A549 (cell line): ENCODE measurements around the gene ATRAID. TPM values are rescaled to one million over a fixed set of nuclear protein-coding genes. Genes with fewer than 3 reads are reported as not detected.

Experiments used
- ATAC-seq, 2 experiments: fragments of 200-7000 bp in 1 of 2; fragments of >200 bp in 1 of 2; cut with Nextera tagmentation in 1 of 2; cut with Tn5 transposase in 1 of 2; 3 replicates each; pipeline versions ENCODE4 v1.8.0 to v1.9.1; 2018 to 2020; ENCODE audit warnings: mild to moderate bottlenecking in 1 of 2, moderate library complexity in 1 of 2
- CTCF ChIA-PET: fragments of 300-600 bp; sonication (Branson Sonifier 250); formaldehyde crosslinking; extraction: SDS; loops from one replicate; lab custom pipeline; 2021; ENCODE audit warnings: antibody characterized with exemption, inconsistent platforms; lab: Yijun Ruan, JAX
- POLR2A ChIA-PET: fragments of 350-600 bp; formaldehyde crosslinking; extraction: SDS; loops from one replicate; lab custom pipeline; 2021; ENCODE audit warnings: antibody characterized with exemption, inconsistent platforms; lab: Yijun Ruan, JAX
- DNase-seq, 2 experiments: peaks; one replicate each; pipeline versions ENCODE4 v3.0.0 to v3.0.0-alpha.2; 2011 to 2016; ENCODE audit warnings: low read depth in 1 of 2, low spot score in 1 of 2
- FAIRE-seq: peaks from 2 replicates; lab custom pipeline; 2011; peaks lifted over from hg19 to GRCh38; lab: Jason Lieb, UNC
- H3K27ac ChIP-seq, 2 experiments: fragments of >200 bp; sonication (Bioruptor Twin); formaldehyde crosslinking; 3 replicates each; pipeline ENCODE4 v1.5.1; 2016 to 2017
- H3K4me1 ChIP-seq: fragments of >200 bp; sonication (Bioruptor Twin); formaldehyde crosslinking; 3 replicates; pipeline ENCODE4 v1.6.1; 2016
- H3K4me2 ChIP-seq: fragments of >200 bp; sonication (Bioruptor Twin); formaldehyde crosslinking; 3 replicates; pipeline ENCODE4 v1.6.1; 2016
- H3K4me3 ChIP-seq: fragments of >200 bp; sonication (Bioruptor Twin); formaldehyde crosslinking; 3 replicates; pipeline ENCODE4 v1.5.1; 2016
- H3K9me3 ChIP-seq: fragments of >200 bp; sonication (Bioruptor Twin); formaldehyde crosslinking; 3 replicates; pipeline ENCODE4 v1.6.1; 2016
- BCL3 ChIP-seq: fragments of >200 bp; sonication (Bioruptor Twin); formaldehyde crosslinking; IDR thresholded peaks from 3 replicates; pipeline ENCODE4 v1.6.1; 2016
- BHLHE40 ChIP-seq: IDR thresholded peaks from 2 replicates; pipeline ENCODE4 v1.6.1; 2012; ENCODE audit warnings: low read depth, low read length, inconsistent platforms
- CBX2 ChIP-seq: fragments of 200-600 bp; sonication (generic); IDR thresholded peaks from 2 replicates; pipeline ENCODE4 v1.6.1; 2016; ENCODE audit warnings: low read depth, mild to moderate bottlenecking, borderline replicate concordance
- E2F6 ChIP-seq: IDR thresholded peaks from 2 replicates; pipeline ENCODE4 v1.6.1; 2012; ENCODE audit warnings: low read depth, borderline replicate concordance
- EHF ChIP-seq: fragments of 250-450 bp; sonication (Bioruptor Pico); IDR thresholded peaks from 2 replicates; pipeline ENCODE4 v1.5.0; 2020; ENCODE audit warnings: mild to moderate bottlenecking
- EHMT2 ChIP-seq: fragments of 200-600 bp; sonication (generic); IDR thresholded peaks from 2 replicates; pipeline ENCODE4 v1.6.1; 2016; ENCODE audit warnings: antibody characterized with exemption, low read depth, mild to moderate bottlenecking, moderate library complexity
- ESRRA ChIP-seq: fragments of 150-350 bp; IDR thresholded peaks from 2 replicates; pipeline ENCODE4 v1.6.1; 2014; ENCODE audit warnings: mild to moderate bottlenecking, low read length, borderline replicate concordance
- FOSB ChIP-seq: fragments of 250-450 bp; sonication (Bioruptor Pico); IDR thresholded peaks from 2 replicates; pipeline ENCODE4 v1.5.0; 2020; ENCODE audit warnings: mild to moderate bottlenecking, moderate library complexity
- FOSL2 ChIP-seq, 2 experiments: fragments of 450-650 bp in 1 of 2; fragments of >200 bp in 1 of 2; sonication (Bioruptor Twin) in 1 of 2; formaldehyde crosslinking; IDR thresholded peaks; 2 replicates each; pipeline versions ENCODE4 v1.5.0 to v1.6.1; 2016 to 2020; ENCODE audit warnings: mild to moderate bottlenecking in 1 of 2, moderate library complexity in 1 of 2
- FOXS1 ChIP-seq: fragments of 250-450 bp; sonication (Bioruptor Pico); IDR thresholded peaks from 2 replicates; pipeline ENCODE4 v1.5.0; 2020; ENCODE audit warnings: mild to moderate bottlenecking, moderate library complexity
- GATA3 ChIP-seq: IDR thresholded peaks from 2 replicates; pipeline ENCODE4 v1.6.1; 2012; ENCODE audit warnings: borderline replicate concordance
- HES2 ChIP-seq: fragments of >200 bp; sonication (Bioruptor Twin); formaldehyde crosslinking; IDR thresholded peaks from 2 replicates; pipeline ENCODE4 v1.6.1; 2016
- HMGXB4 ChIP-seq: fragments of 250-450 bp; sonication (Bioruptor Pico); IDR thresholded peaks from 2 replicates; pipeline ENCODE4 v1.5.0; 2021; ENCODE audit warnings: mild to moderate bottlenecking, moderate library complexity, borderline replicate concordance
- HOXB13 ChIP-seq: fragments of 250-450 bp; sonication (Bioruptor Pico); IDR thresholded peaks from 2 replicates; pipeline ENCODE4 v1.5.0; 2020; ENCODE audit warnings: low read depth, mild to moderate bottlenecking, moderate library complexity
- KDM5A ChIP-seq: fragments of 200-600 bp; sonication (generic); IDR thresholded peaks from 2 replicates; pipeline ENCODE4 v1.6.1; 2016; ENCODE audit warnings: antibody characterized with exemption, mild to moderate bottlenecking
- MAFK ChIP-seq: fragments of 450-650 bp; IDR thresholded peaks from 2 replicates; pipeline ENCODE4 v1.6.1; 2014; ENCODE audit not compliant: partially characterized antibody
- MAX ChIP-seq: IDR thresholded peaks from 2 replicates; pipeline ENCODE4 v1.6.1; 2012
- MAZ ChIP-seq: fragments of 150-350 bp; IDR thresholded peaks from 2 replicates; pipeline ENCODE4 v1.6.1; 2014; ENCODE audit warnings: antibody characterized with exemption, low read depth, low read length, borderline replicate concordance
- NFE2L2 ChIP-seq: fragments of 150-350 bp; conservative IDR thresholded peaks from 2 replicates; pipeline ENCODE4 v1.6.1; 2014; ENCODE audit warnings: low read length
- NR3C1 ChIP-seq: fragments of >200 bp; sonication (Bioruptor Twin); formaldehyde crosslinking; IDR thresholded peaks from 3 replicates; pipeline ENCODE4 v1.6.1; 2017
- PHF8 ChIP-seq: fragments of 200-600 bp; sonication (generic); IDR thresholded peaks from 2 replicates; pipeline ENCODE4 v1.6.1; 2016; ENCODE audit warnings: low read depth, mild to moderate bottlenecking, antibody characterized with exemption, moderate library complexity, borderline replicate concordance
- POLR2A ChIP-seq: IDR thresholded peaks from 2 replicates; pipeline ENCODE4 v1.6.1; 2012; ENCODE audit warnings: mild to moderate bottlenecking, low read length
- RARB ChIP-seq: fragments of 250-450 bp; sonication (Bioruptor Pico); IDR thresholded peaks from 2 replicates; pipeline ENCODE4 v1.8.0; 2021; ENCODE audit warnings: mild to moderate bottlenecking, moderate library complexity
- RCOR1 ChIP-seq: fragments of 150-350 bp; IDR thresholded peaks from 2 replicates; pipeline ENCODE4 v1.6.1; 2014; ENCODE audit warnings: antibody characterized with exemption, low read length, low read depth
- REST ChIP-seq: fragments of 200-600 bp; sonication (generic); IDR thresholded peaks from 2 replicates; pipeline ENCODE4 v1.6.1; 2016; ENCODE audit warnings: antibody characterized with exemption, mild to moderate bottlenecking, moderate library complexity
- SREBF2 ChIP-seq: fragments of 450-650 bp; IDR thresholded peaks from 2 replicates; pipeline ENCODE4 v1.6.1; 2014; ENCODE audit warnings: mild to moderate bottlenecking, moderate library complexity
- TFCP2L1 ChIP-seq: fragments of 250-450 bp; sonication (Bioruptor Pico); IDR thresholded peaks from 2 replicates; pipeline ENCODE4 v1.5.0; 2021; ENCODE audit warnings: mild to moderate bottlenecking
- TP53 ChIP-seq: fragments of 250-450 bp; sonication (Bioruptor Pico); IDR thresholded peaks from 2 replicates; pipeline ENCODE4 v1.5.0; 2021; ENCODE audit warnings: mild to moderate bottlenecking, moderate library complexity
- ZC3H11A ChIP-seq: fragments of 450-650 bp; IDR thresholded peaks from 2 replicates; pipeline ENCODE4 v1.6.1; 2014; ENCODE audit warnings: antibody characterized with exemption, mild to moderate bottlenecking
- ZFP36 ChIP-seq: fragments of 450-650 bp; IDR thresholded peaks from 2 replicates; pipeline ENCODE4 v1.6.1; 2014; ENCODE audit warnings: borderline replicate concordance; ENCODE audit not compliant: partially characterized antibody
- ZNF302 ChIP-seq: fragments of 250-450 bp; sonication (Bioruptor Pico); IDR thresholded peaks from 2 replicates; pipeline ENCODE4 v1.9.0; 2021; ENCODE audit warnings: inconsistent platforms, mild to moderate bottlenecking, moderate library complexity
- ZSCAN20 ChIP-seq: fragments of 250-450 bp; sonication (Bioruptor Pico); IDR thresholded peaks from 2 replicates; pipeline ENCODE4 v1.8.0; 2022; ENCODE audit warnings: mild to moderate bottlenecking, moderate library complexity
- WGBS: methylation state at CpG from one replicate; pipeline ENCODE4 v1.1.6; 2017; ENCODE audit errors: missing lambda C conversion rate; 5-methylcytosine and 5-hydroxymethylcytosine counted together
- polyA plus RNA-seq, 4 experiments: library from polyadenylated mRNA; depleted of rRNA in 3 of 4; stranded (reverse); fragments of >200 nt; fragmentation: RNase III in 1 of 4; extraction: RNeasy Plus Mini Kit Qiagen cat#74134 plus additional on column Dnase treatment in 1 of 4; gene quantifications; 2 replicates in 3 of 4; 3 replicates in 1 of 4; pipeline ENCODE4 v1.2.3, GENCODE V29; 2011 to 2017

The ATRAID gene
- polyA plus RNA-seq, 2 of the 4 experiments (the other 2 are of a cell fraction) = 176 to 346 TPM

- Histone ChIP-seq H3K9me3 (no peaks in the 10 kb centered on the region), H3K27ac (peak overlapping the region; percentile 32 to 73; a peak in 5 of 6 replicates), H3K4me1 (peaks cover 21% of the 10 kb centered on the region), H3K4me3 (peak overlapping the region; percentile 75), H3K4me2 (peak overlapping the region; percentile 94)
- FAIRE-seq (no peak), DNase-seq (peak; percentile 82 to 96), ATAC-seq (peak; percentile 77 to 82)
- CTCF ChIA-PET = interaction anchor here (0.6 to 14.1 kb wide), 50 partner anchors 9 to 380 kb away, joined by 3 to 302 read pairs (median 4); partner anchors contain the start of genes CAD, CGREF1, DNAJC5G and MPV17
- POLR2A ChIA-PET = interaction anchor here (0.6 to 1.7 kb wide), 2 partner anchors 15 to 138 kb away, joined by 3 to 4 read pairs; no protein-coding TSS in a partner anchor
- WGBS = 12% methylated on average over 51 of the region's 56 CpGs
- no peak for TF ChIP-seq RCOR1
- no peak for TF ChIP-seq EHMT2
- no peak for TF ChIP-seq GATA3
- no peak for TF ChIP-seq SREBF2
- TF ChIP-seq FOSL2 (IDR thresholded peaks at IDR 0.05) = no peak
- TF ChIP-seq FOSL2 (CRISPR knock-in tag; IDR thresholded peaks at IDR 0.05) = no peak
- TF ChIP-seq HOXB13 = no peak; the same call in 1 of the 2 replicates
- no peak for TF ChIP-seq RARB
- TF ChIP-seq KDM5A = no peak
- peak; percentile 99 for TF ChIP-seq BHLHE40
- TF ChIP-seq CBX2 = no peak
- TF ChIP-seq ZFP36 = no peak
- no peak for TF ChIP-seq NFE2L2
- no peak for TF ChIP-seq REST
- TF ChIP-seq BCL3 = no peak
- no peak for TF ChIP-seq HMGXB4 (CRISPR knock-in tag)
- no peak for TF ChIP-seq ZSCAN20 (CRISPR knock-in tag)
- no peak for TF ChIP-seq FOSB
- no peak for TF ChIP-seq HES2
- no peak for TF ChIP-seq MAFK
- TF ChIP-seq ESRRA = no peak
- peak; percentile 99 for TF ChIP-seq MAX
- TF ChIP-seq PHF8 = no peak
- no peak for TF ChIP-seq FOXS1 (CRISPR knock-in tag)
- peak; percentile 98 for TF ChIP-seq E2F6
- TF ChIP-seq MAZ = no peak
- no peak for TF ChIP-seq EHF (CRISPR knock-in tag)
- no peak for TF ChIP-seq ZNF302 (CRISPR knock-in tag)
- TF ChIP-seq NR3C1 = no peak
- TF ChIP-seq ZC3H11A = no peak
- TF ChIP-seq POLR2A = no peak
- TF ChIP-seq TFCP2L1 (CRISPR knock-in tag) = no peak
- no peak for TF ChIP-seq TP53 (CRISPR knock-in tag)
Observed at GRCh38 chr2:27264753-27265535, 53.1 kb downstream of the ATRAID start.
